Psoas muscle (tissue), 8 donors: ENCODE data around the gene TMEFF2. TPM values are rescaled to one million over a fixed set of nuclear protein-coding genes. Genes with fewer than 3 reads are reported as not detected.
"Not testable (repeated sequence)": the region's sequence is repeated elsewhere in the genome, so short reads cannot be mapped to it uniquely, and the experiment has no call there.

Experiments used
- ATAC-seq, 4 donors: fragments of 200-7000 bp; cut with Tn5 transposase; one replicate each; pipeline ENCODE4 v1.9.1; 2020; ENCODE audit warnings: moderate library complexity in 3 of 4, mild to moderate bottlenecking in 2 of 4
- DNase-seq, 2 donors: peaks; one replicate each; pipeline ENCODE4 v3.0.0-alpha.2; 2020
- H3K27ac ChIP-seq: fragments of 200-600 bp; one replicate; pipeline ENCODE4 v1.8.0; 2022
- H3K27me3 ChIP-seq, 3 donors: fragments of 200-600 bp in 1 of 3; one replicate each; pipeline versions ENCODE4 v1.6.1 to v1.8.0; 2013 to 2022; ENCODE audit warnings: low read length in 2 of 3, mild to moderate bottlenecking in 2 of 3, moderate library complexity in 1 of 3; ENCODE audit not compliant: insufficient read depth in 3 of 3
- H3K36me3 ChIP-seq, 2 donors: fragments of 200-600 bp in 1 of 2; one replicate each; pipeline versions ENCODE4 v1.6.1 to v1.8.0; 2013 to 2022; ENCODE audit warnings: low read depth in 1 of 2, mild to moderate bottlenecking in 1 of 2, moderate library complexity in 1 of 2; ENCODE audit not compliant: insufficient read depth in 1 of 2
- H3K4me1 ChIP-seq: fragments of 200-600 bp; one replicate; pipeline ENCODE4 v1.8.0; 2022
- H3K4me3 ChIP-seq: fragments of 200-600 bp; one replicate; pipeline ENCODE4 v1.8.0; 2022; ENCODE audit warnings: mild to moderate bottlenecking
- H3K9me3 ChIP-seq: fragments of 200-600 bp; one replicate; pipeline ENCODE4 v1.8.0; 2022
- CTCF ChIP-seq: fragments of 200-600 bp; IDR thresholded peaks from one replicate; pipeline ENCODE4 v1.8.0; 2022; ENCODE audit warnings: antibody characterized with exemption
- WGBS, 3 donors: extraction: QIAGEN DNeasy Blood & Tissue Kit; methylation state at CpG; one replicate each; pipeline versions ENCODE4 v1.1.6 to v1.1.7; 2013; 5-methylcytosine and 5-hydroxymethylcytosine counted together
- intact Hi-C, 2 donors: fragments of 100-400 bp; cut with DNase I; formaldehyde crosslinking; loops; one replicate each; pipeline versions ENCODE4 v1.11.0 to v1.14.2; 2022
- polyA plus RNA-seq, 3 donors: library from polyadenylated mRNA; stranded (reverse); fragments of 200-250 nt; gene quantifications; one replicate each; pipeline ENCODE4 v1.2.3, GENCODE V29; 2013
- total RNA-seq, 4 donors: library from RNA; stranded (reverse); fragmentation: NEBNext Ultra II Directional in 2 of 4; extraction: Animal tissue kit (Norgen Biotek cat#: 25700) in 2 of 4; gene quantifications; one replicate each; pipeline versions ENCODE4 v1.2.1 to v1.2.4, GENCODE V29; 2021 to 2023
- donor health status: healthy with polysubstance abuse.
- donor health status: DM: no; HTN: no; CAD: no; lungs with moderate emphysema.
- donor health status: Bipolar disorder and iron deficiency.
- donor health status: healthy.
- donor health status: DM: yes; HTN: yes; CAD: no.
- donor health status: DM: no; HTN: no; CAD: no.
- donor health status: DM: no; HTN: no; CAD: no.
- donor health status: DM: yes; HTN: yes; CAD: no.

The TMEFF2 gene
- total and polyA plus RNA-seq, 7 donors, result 0.07 to 0.47 (median 0.16) TPM; not detected in 4

DNA sequence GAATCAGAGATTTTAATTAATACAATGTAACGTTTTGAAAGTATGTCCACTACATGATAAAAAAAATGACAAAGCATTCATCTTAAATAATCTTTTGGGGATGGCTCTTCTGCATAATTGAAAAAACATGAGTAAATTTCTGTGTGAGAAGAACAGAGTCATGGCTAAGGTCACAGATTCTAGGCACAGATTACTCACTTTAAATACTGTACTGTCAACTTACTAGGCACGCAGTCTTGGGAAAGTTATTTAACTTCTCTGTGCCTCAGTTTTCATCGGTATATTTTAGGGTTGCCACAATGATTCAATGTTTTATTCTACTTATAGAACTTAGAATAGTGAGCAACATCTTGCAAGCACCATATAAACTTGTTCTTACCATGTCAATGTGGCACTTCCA, 49.2 kb downstream of the TMEFF2 start:
- DNase-seq (no peak), ATAC-seq (no peak)
- Histone ChIP-seq H3K4me3 (no peak overlapping the region), H3K9me3 (no peaks in the 10 kb centered on the region), H3K27ac (no peak overlapping the region), H3K4me1 (peaks cover 4% of the 10 kb centered on the region), H3K36me3 (no peaks in the 10 kb centered on the region), H3K27me3 (no peaks in the 10 kb centered on the region)
- intact Hi-C loops, result no loop called here
- no peak for TF ChIP-seq CTCF
- 70 to 79% (median 75%) methylated on average over 3 of the region's 3 CpGs for WGBS, 3 donors

- no peak overlapping the region for H3K4me3 ChIP-seq
- ATAC-seq (no peak), DNase-seq (no peak)
- TF ChIP-seq CTCF, result no peak
- WGBS, 3 donors, result 82 to 88% (median 85%) methylated on average over 7 of the region's 7 CpGs
- H3K27me3 ChIP-seq, result no peaks in the 10 kb centered on the region
- no peak overlapping the region for H3K27ac ChIP-seq
- intact Hi-C loops, result no loop called here
- H3K9me3 ChIP-seq, result no peaks in the 10 kb centered on the region
- no peaks in the 10 kb centered on the region for H3K4me1 ChIP-seq
- no peaks in the 10 kb centered on the region for H3K36me3 ChIP-seq
Measured at GRCh38 chr2:192140236-192140839, 54.4 kb downstream of the TMEFF2 start.

DNA sequence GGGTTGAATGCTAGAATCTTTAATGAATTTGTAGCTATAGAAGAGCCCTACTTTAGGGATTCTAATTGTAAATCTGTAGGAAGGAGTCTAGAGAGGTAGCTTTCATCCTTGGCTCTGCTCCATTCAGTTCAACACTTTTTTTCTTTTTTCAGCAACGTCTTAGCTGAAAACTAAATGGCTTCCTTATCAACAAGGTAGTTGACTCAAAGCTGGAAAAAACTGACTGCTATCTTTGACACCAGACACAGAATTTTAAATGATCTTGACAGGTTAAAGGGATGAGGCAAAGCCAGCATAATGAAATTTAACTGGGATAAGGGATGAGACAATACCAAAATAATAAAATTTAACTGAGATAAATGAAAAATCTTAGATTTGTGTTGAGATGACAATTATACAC, 54.9 kb downstream of the TMEFF2 start:
- no peak overlapping the region for H3K4me3 ChIP-seq
- intact Hi-C loops, result no loop called here
- TF ChIP-seq CTCF, result no peak
- no peak overlapping the region for H3K27ac ChIP-seq
- H3K36me3 ChIP-seq, result no peaks in the 10 kb centered on the region
- WGBS, 3 donors, result 41 to 57% (median 42%) methylated on average over 1 of the region's 1 CpG
- DNase-seq (no peak), ATAC-seq (no peak)
- H3K9me3 ChIP-seq, result no peaks in the 10 kb centered on the region
- H3K27me3 ChIP-seq, result no peaks in the 10 kb centered on the region
- H3K4me1 ChIP-seq, result no peaks in the 10 kb centered on the region

- no peak for TF ChIP-seq CTCF
- ATAC-seq, result no peak
- WGBS, 3 donors, result 66 to 75% (median 69%) methylated on average over 1 of the region's 1 CpG
Measured at GRCh38 chr2:192137451-192137850, 57.3 kb downstream of the TMEFF2 start.

GRCh38 chr2:192132604-192133003, 62.1 kb downstream of the TMEFF2 start:
- ATAC-seq, DNase-seq, H3K9me3 ChIP-seq: not testable (repeated sequence)

More at GRCh38 chr2:192137451-192137850, 57.3 kb downstream of the TMEFF2 start:
- H3K27me3 ChIP-seq, result no peaks in the 10 kb centered on the region
- H3K27ac ChIP-seq, result no peak overlapping the region
- H3K9me3 ChIP-seq, result no peaks in the 10 kb centered on the region
- DNase-seq, result no peak
- H3K4me3 ChIP-seq, result no peak overlapping the region
- no peaks in the 10 kb centered on the region for H3K36me3 ChIP-seq
- intact Hi-C loops, result no loop called here
- no peaks in the 10 kb centered on the region for H3K4me1 ChIP-seq

DNA sequence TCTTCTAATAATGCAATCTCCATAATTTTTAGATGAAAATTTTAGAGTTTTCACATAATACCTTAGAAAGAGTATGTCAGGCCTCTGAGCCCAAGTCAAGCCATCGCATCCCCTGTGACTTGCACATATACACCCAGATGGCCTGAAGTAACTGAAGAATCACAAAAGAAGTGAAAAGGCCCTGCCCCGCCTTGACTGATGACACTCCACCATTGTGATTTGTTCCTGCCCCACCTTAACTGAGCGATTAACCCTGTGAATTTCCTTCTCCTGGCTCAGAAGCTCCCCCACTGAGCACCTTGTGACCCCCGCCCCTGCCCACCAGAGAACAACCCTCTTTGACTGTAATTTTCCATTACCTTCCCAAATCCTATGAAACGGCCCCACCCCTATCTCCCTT, 64.4 kb downstream of the TMEFF2 start:
- H3K36me3 ChIP-seq, H3K4me1 ChIP-seq, intact Hi-C loops, H3K27ac ChIP-seq, DNase-seq, H3K27me3 ChIP-seq, H3K9me3 ChIP-seq, H3K4me3 ChIP-seq, ATAC-seq: not testable (repeated sequence)
- 84 to 91% (median 89%) methylated on average over 5 of the region's 5 CpGs for WGBS, 3 donors

More at GRCh38 chr2:192132604-192133003, 62.1 kb downstream of the TMEFF2 start:
- H3K4me3 ChIP-seq, intact Hi-C loops, H3K27ac ChIP-seq, H3K27me3 ChIP-seq, H3K4me1 ChIP-seq, H3K36me3 ChIP-seq: not testable (repeated sequence)
- 93 to 97% (median 96%) methylated on average over 15 of the region's 15 CpGs for WGBS, 3 donors
